Airway epithelial cell (primary cell): ENCODE results near the gene RBM17. TPM values are rescaled to one million over a fixed set of nuclear protein-coding genes. Genes with fewer than 3 reads are reported as not detected.

Source experiments
- total RNA-seq: library from RNA; depleted of rRNA; stranded (reverse); fragments of >200 nt; gene quantifications from 2 replicates; pipeline ENCODE4 v1.2.3, GENCODE V29; 2015

RBM17 gene
- 32.2 and 32.3 TPM in 2 replicates for total RNA-seq

GRCh38 chr10:6088721-6089333, at the start of gene RBM17:
RBM17 (plus strand) TSS chr10:6089034; CDS start chr10:6097066, 8,032 bp downstream.

GRCh38 chr10:6062101-6062771, 26.6 kb upstream of the RBM17 start, which contains the start of gene IL2RA:
IL2RA (minus strand) TSS chr10:6062367; CDS start chr10:6062151, 216 bp downstream.

Other genes starting within 250 kb of the RBM17 start
- gene ANKRD16, start 199.1 kb upstream of the RBM17 start, total RNA-seq: 11.1 and 14.9 TPM in 2 replicates
- gene FBH1, start 198.8 kb upstream of the RBM17 start, total RNA-seq: 54.0 and 62.8 TPM in 2 replicates
- 2.6 and 6.2 TPM in 2 replicates for gene IL15RA, start 111.5 kb upstream of the RBM17 start, total RNA-seq
- gene IL2RA, start 26.7 kb upstream of the RBM17 start, total RNA-seq: not detected in 2 replicates
- gene PFKFB3, start 113.9 kb downstream of the RBM17 start, total RNA-seq: 32.5 and 37.0 TPM in 2 replicates